IMR-90 (cell line): ENCODE results near the gene LMLN. TPM values are rescaled to one million over a fixed set of nuclear protein-coding genes. Genes with fewer than 3 reads are reported as not detected.

ENCODE experiments used
- ATAC-seq: fragments of 200-7000 bp; cut with Tn5 transposase; 2 replicates; pipeline ENCODE4 v1.9.1; 2020; ENCODE audit warnings: low read depth, mild to moderate bottlenecking, moderate library complexity
- BruUV-seq: library from RNA; stranded (reverse); fragments of 400-500 nt; replicated peaks from 2 replicates; lab custom pipeline; 2021; lab: Mats Ljungman, UMichigan
- CTCF ChIA-PET: fragments of 300-600 bp; formaldehyde crosslinking; extraction: SDS; loops from one replicate; lab custom pipeline; 2021; ENCODE audit warnings: antibody characterized with exemption; lab: Yijun Ruan, JAX
- POLR2A ChIA-PET: fragments of 300-600 bp; sonication (Branson Sonifier 250); formaldehyde crosslinking; loops from one replicate; lab custom pipeline; 2022; ENCODE audit warnings: antibody characterized with exemption; ENCODE audit not compliant: unreplicated experiment; lab: Charles Lee
- DNase-seq: peaks from one replicate; pipeline ENCODE4 v3.0.0; 2013
- H2AFZ ChIP-seq: replicated peaks from 2 replicates; pipeline ENCODE3; 2013; ENCODE audit warnings: low read length, mild to moderate bottlenecking; ENCODE audit not compliant: poor library complexity
- H2AK5ac ChIP-seq: 2 replicates; pipeline ENCODE4 v1.6.1; 2013; ENCODE audit warnings: low read depth, low read length, inconsistent platforms
- H2AK9ac ChIP-seq: replicated peaks from 2 replicates; pipeline ENCODE3; 2013; ENCODE audit warnings: mild to moderate bottlenecking, low read depth, low read length, moderate library complexity; ENCODE audit not compliant: poor library complexity
- H2BK120ac ChIP-seq: 2 replicates; pipeline ENCODE4 v1.6.1; 2013; ENCODE audit warnings: low read depth, low read length, inconsistent platforms
- H2BK15ac ChIP-seq: 3 replicates; pipeline ENCODE4 v1.6.1; 2013; ENCODE audit warnings: low read depth, low read length, inconsistent platforms
- H2BK20ac ChIP-seq: 2 replicates; pipeline ENCODE4 v1.6.1; 2013; ENCODE audit warnings: low read depth, mild to moderate bottlenecking, inconsistent platforms, low read length, moderate library complexity
- H2BK5ac ChIP-seq: 2 replicates; pipeline ENCODE4 v1.6.1; 2013; ENCODE audit warnings: mild to moderate bottlenecking, low read depth, low read length, inconsistent platforms; ENCODE audit not compliant: poor library complexity, severe bottlenecking
- H3K14ac ChIP-seq: replicated peaks from 2 replicates; pipeline ENCODE4 v1.6.1; 2013; ENCODE audit warnings: low read depth, low read length, inconsistent platforms
- H3K18ac ChIP-seq: 2 replicates; pipeline ENCODE4 v1.6.1; 2013; ENCODE audit warnings: low read depth, low read length, control low read depth
- H3K23ac ChIP-seq: 2 replicates; pipeline ENCODE4 v1.6.1; 2013; ENCODE audit warnings: low read depth, low read length, inconsistent platforms
- H3K27ac ChIP-seq: 2 replicates; pipeline ENCODE4 v1.5.1; 2013; ENCODE audit warnings: mild to moderate bottlenecking, control low read depth, low read length; ENCODE audit not compliant: insufficient read depth
- H3K27me3 ChIP-seq: 2 replicates; pipeline ENCODE4 v1.6.1; 2013; ENCODE audit warnings: low read length; ENCODE audit not compliant: control insufficient read depth, insufficient read depth
- H3K36me3 ChIP-seq: 2 replicates; pipeline ENCODE4 v1.6.1; 2013; ENCODE audit warnings: low read length, mixed read lengths; ENCODE audit not compliant: control insufficient read depth, insufficient read depth
- H3K4ac ChIP-seq: 2 replicates; pipeline ENCODE4 v1.6.1; 2013; ENCODE audit warnings: low read depth, low read length, inconsistent platforms
- H3K4me1 ChIP-seq: 2 replicates; pipeline ENCODE4 v1.6.1; 2013; ENCODE audit warnings: low read length, mixed read lengths; ENCODE audit not compliant: control insufficient read depth, insufficient read depth
- H3K4me2 ChIP-seq: 2 replicates; pipeline ENCODE4 v1.6.1; 2013; ENCODE audit warnings: low read depth, mild to moderate bottlenecking, control low read depth, low read length, moderate library complexity
- H3K4me3 ChIP-seq: 2 replicates; pipeline ENCODE4 v1.5.1; 2013; ENCODE audit warnings: low read depth, mild to moderate bottlenecking, control low read depth, low read length, moderate library complexity; ENCODE audit not compliant: insufficient read depth
- H3K56ac ChIP-seq: 2 replicates; pipeline ENCODE4 v1.6.1; 2013; ENCODE audit warnings: low read length, inconsistent platforms; ENCODE audit not compliant: insufficient read depth; ENCODE audit errors: extremely low read depth
- H3K79me1 ChIP-seq, 2 experiments: 2 replicates each; pipeline ENCODE4 v1.6.1; 2013; ENCODE audit warnings: low read length in 2 of 2, inconsistent platforms in 1 of 2, low read depth in 1 of 2
- H3K9ac ChIP-seq: 2 replicates; pipeline ENCODE4 v1.6.1; 2013; ENCODE audit warnings: low read depth, low read length, control low read depth
- H3K9me1 ChIP-seq: 2 replicates; pipeline ENCODE4 v1.6.1; 2013; ENCODE audit warnings: low read length, inconsistent platforms; ENCODE audit not compliant: insufficient read depth
- H3K9me3 ChIP-seq: 2 replicates; pipeline ENCODE4 v1.6.1; 2013; ENCODE audit warnings: low read length; ENCODE audit not compliant: control insufficient read depth, insufficient read depth
- H4K20me1 ChIP-seq: 2 replicates; pipeline ENCODE4 v1.6.1; 2013; ENCODE audit warnings: low read length, inconsistent platforms; ENCODE audit not compliant: insufficient read depth
- H4K5ac ChIP-seq: 2 replicates; pipeline ENCODE4 v1.6.1; 2013; ENCODE audit warnings: mild to moderate bottlenecking, low read depth, low read length, control low read depth
- H4K8ac ChIP-seq, 2 experiments: 2 replicates each; pipeline ENCODE4 v1.6.1; 2013; ENCODE audit warnings: low read depth in 2 of 2, low read length in 2 of 2, control low read depth in 1 of 2, inconsistent platforms in 1 of 2
- H4K91ac ChIP-seq: 2 replicates; pipeline ENCODE4 v1.6.1; 2013; ENCODE audit warnings: low read depth, low read length, inconsistent platforms; ENCODE audit not compliant: insufficient read depth
- BHLHE40 ChIP-seq: fragments of 150-350 bp; IDR thresholded peaks from 2 replicates; pipeline ENCODE4 v1.6.1; 2016; ENCODE audit warnings: mild to moderate bottlenecking, low read depth, low read length
- CEBPB ChIP-seq: IDR thresholded peaks from 2 replicates; pipeline ENCODE4 v1.6.1; 2012; ENCODE audit warnings: low read depth, low read length, improper control_type of control experiment
- CTCF ChIP-seq: conservative IDR thresholded peaks from 2 replicates; pipeline ENCODE4 v1.5.1; 2012; ENCODE audit warnings: mild to moderate bottlenecking, low read depth, low read length, improper control_type of control experiment
- FOS ChIP-seq: fragments of 150-350 bp; IDR thresholded peaks from 2 replicates; pipeline ENCODE4 v1.6.1; 2016; ENCODE audit warnings: low read depth, low read length
- MAFK ChIP-seq: IDR thresholded peaks from 2 replicates; pipeline ENCODE4 v1.6.1; 2012; ENCODE audit warnings: low read depth, low read length, improper control_type of control experiment
- MAZ ChIP-seq: IDR thresholded peaks from 2 replicates; pipeline ENCODE4 v1.6.1; 2012; ENCODE audit warnings: low read depth, mild to moderate bottlenecking, low read length, improper control_type of control experiment, moderate library complexity, borderline replicate concordance
- MXI1 ChIP-seq: IDR thresholded peaks from 2 replicates; pipeline ENCODE4 v1.6.1; 2012; ENCODE audit warnings: low read depth, mild to moderate bottlenecking, low read length, moderate library complexity, borderline replicate concordance
- NFE2L2 ChIP-seq: fragments of 150-350 bp; IDR thresholded peaks from 2 replicates; pipeline ENCODE4 v1.6.1; 2016; ENCODE audit warnings: low read depth, mild to moderate bottlenecking, low read length
- RAD21 ChIP-seq: IDR thresholded peaks from 2 replicates; pipeline ENCODE4 v1.6.1; 2012; ENCODE audit warnings: low read length, improper control_type of control experiment
- RCOR1 ChIP-seq: IDR thresholded peaks from 2 replicates; pipeline ENCODE4 v1.6.1; 2012; ENCODE audit warnings: mild to moderate bottlenecking, low read length, improper control_type of control experiment; ENCODE audit not compliant: insufficient replicate concordance
- RFX5 ChIP-seq: IDR thresholded peaks from 2 replicates; pipeline ENCODE4 v1.8.0; 2012; ENCODE audit warnings: low read depth, mild to moderate bottlenecking, low read length, moderate library complexity
- SMC3 ChIP-seq: fragments of 150-350 bp; IDR thresholded peaks from 2 replicates; pipeline ENCODE4 v1.6.1; 2016; ENCODE audit warnings: low read depth, mild to moderate bottlenecking, antibody characterized with exemption, low read length, moderate library complexity
- USF2 ChIP-seq: fragments of 150-350 bp; IDR thresholded peaks from 2 replicates; pipeline ENCODE4 v1.6.1; 2017; ENCODE audit warnings: mild to moderate bottlenecking, antibody characterized with exemption, low read length, low read depth
- WGBS, 2 experiments: methylation state at CpG; one replicate each; pipeline versions ENCODE4 v1.1.5 to v1.1.7; 2013; ENCODE audit warnings: missing lambda C conversion rate in 2 of 2; ENCODE audit not compliant: insufficient read length in 1 of 2; ENCODE audit errors: extremely low coverage in 2 of 2; 5-methylcytosine and 5-hydroxymethylcytosine counted together
- dilution Hi-C: fragments of 300-500 bp; cut with HindIII; formaldehyde crosslinking; loops from one replicate; pipeline ENCODE4 v1.14.3; 2018; ENCODE audit warnings: low sequenced_read_pairs; ENCODE audit not compliant: unreplicated experiment
- in situ Hi-C: fragments of 300-500 bp; cut with MboI; formaldehyde crosslinking; loops from 3 replicates; pipeline ENCODE4 v1.14.3; 2019; ENCODE audit warnings: low sequenced_read_pairs, inconsistent platforms, mixed read lengths
- intact Hi-C: fragments of 100-400 bp; cut with micrococcal nuclease; formaldehyde crosslinking; loops from 2 replicates; pipeline ENCODE4 v1.10.0; 2022
- polyA plus RNA-seq, 3 experiments: library from polyadenylated mRNA; depleted of rRNA; stranded (reverse); fragments of >200 nt; gene quantifications; 2 replicates each; pipeline ENCODE4 v1.2.3, GENCODE V29; 2012; ENCODE audit warnings: low replicate concordance in 1 of 3
- total RNA-seq: library from RNA; depleted of rRNA; stranded (reverse); fragments of >200 nt; gene quantifications from 2 replicates; pipeline ENCODE4 v1.2.3, GENCODE V29; 2012

Gene LMLN
- total and polyA plus RNA-seq, 2 of the 4 experiments (the other 2 are of a cell fraction) = 3.3 to 3.9 TPM

GRCh38 chr3:198022604-198023003 is 62.6 kb downstream of the LMLN start:
- Histone ChIP-seq H3K79me1 (no peaks in the 10 kb centered on the region), H2AK9ac (no peak overlapping the region), H3K4ac (no peak overlapping the region), H2BK5ac (no peak overlapping the region), H4K8ac (no peak overlapping the region), H2BK120ac (no peak overlapping the region), H3K27me3 (no peaks in the 10 kb centered on the region), H2BK20ac (no peak overlapping the region), H3K27ac (no peak overlapping the region), H3K18ac (no peak overlapping the region), H3K4me3 (no peak overlapping the region), H2AFZ (no peak overlapping the region), H3K9me1 (no peaks in the 10 kb centered on the region), H3K4me1 (no peaks in the 10 kb centered on the region), H3K9me3 (no peaks in the 10 kb centered on the region), H4K20me1 (no peaks in the 10 kb centered on the region), H3K4me2 (no peak overlapping the region), H3K14ac (no peak overlapping the region), H4K91ac (no peak overlapping the region), H4K5ac (no peak overlapping the region), H3K56ac (no peak overlapping the region), H3K23ac (no peak overlapping the region), H3K36me3 (peaks cover 2% of the 10 kb centered on the region; the same call in 1 of the 2 replicates), H3K9ac (no peak overlapping the region), H2AK5ac (no peak overlapping the region), H2BK15ac (no peak overlapping the region)
- in situ Hi-C loops = no loop called here
- dilution Hi-C loops = no loop called here
- ChIA-PET POLR2A (no interaction called here), CTCF (no interaction called here)
- intact Hi-C loops = no loop called here
- DNase-seq (no peak), ATAC-seq (no peak)
- no CpG with 5 or more reads among the region's 3 CpGs for WGBS, 2 experiments
- no peak for TF ChIP-seq USF2
- TF ChIP-seq RAD21 = no peak
- no peak for TF ChIP-seq MXI1
- no peak for TF ChIP-seq MAFK
- TF ChIP-seq CTCF = no peak
- no peak for TF ChIP-seq CEBPB
- TF ChIP-seq SMC3 = no peak
- TF ChIP-seq NFE2L2 = no peak
- no peak for TF ChIP-seq RFX5
- TF ChIP-seq RCOR1 = no peak
- TF ChIP-seq MAZ = no peak
- no peak for TF ChIP-seq FOS
- no peak for TF ChIP-seq BHLHE40
- BruUV-seq = no TSS peak
